RCC 7860 (cell line): ENCODE results near the gene MEAF6.
"Not testable (repeated sequence)": the region's sequence is repeated elsewhere in the genome, so short reads cannot be mapped to it uniquely, and the experiment has no call there.

Experiments
- DNase-seq: peaks from one replicate; pipeline ENCODE4 v3.0.0-alpha.2; 2015; ENCODE audit warnings: low spot score
- FAIRE-seq: peaks from 2 replicates; lab custom pipeline; 2012; peaks lifted over from hg19 to GRCh38; lab: Jason Lieb, UNC

Gene MEAF6

GRCh38 chr1:37532418-37533156 lies 18.0 kb upstream of the MEAF6 start:
- not testable (repeated sequence) for FAIRE-seq, DNase-seq

- DNase-seq: not testable (repeated sequence)
These were observed 15.3 kb upstream of the MEAF6 start for GRCh38 chr1:37529888-37530287.

GRCh38 chr1:37519613-37520012 lies 5.0 kb upstream of the MEAF6 start:
- DNase-seq (no peak), FAIRE-seq (no peak)

More at GRCh38 chr1:37529888-37530287, 15.3 kb upstream of the MEAF6 start:
- FAIRE-seq: not testable (repeated sequence)

GRCh38 chr1:37518929-37519328 lies 4.4 kb upstream of the MEAF6 start:
- FAIRE-seq, DNase-seq: not testable (repeated sequence)

- not testable (repeated sequence) for FAIRE-seq, DNase-seq
These were observed 3.7 kb upstream of the MEAF6 start for GRCh38 chr1:37518241-37518640.

- DNase-seq (no peak), FAIRE-seq (no peak)
These were observed 3.0 kb upstream of the MEAF6 start for GRCh38 chr1:37517569-37517968.

GRCh38 chr1:37515185-37516034 lies 844 bp upstream of the MEAF6 start:
- FAIRE-seq: no peak

GRCh38 chr1:37513795-37514349 lies 694 bp downstream of the MEAF6 start:
- DNase-seq (no peak), FAIRE-seq (no peak)

More at GRCh38 chr1:37515185-37516034, 844 bp upstream of the MEAF6 start:
- no peak for DNase-seq

GRCh38 chr1:37509181-37509580 lies 5.4 kb downstream of the MEAF6 start:
- FAIRE-seq: no peak
- no peak for DNase-seq

GRCh38 chr1:37506740-37507139 lies 7.8 kb downstream of the MEAF6 start:
- FAIRE-seq (no peak), DNase-seq (no peak)

GRCh38 chr1:37502791-37503190 lies 11.8 kb downstream of the MEAF6 start:
- not testable (repeated sequence) for DNase-seq, FAIRE-seq

- DNase-seq (no peak), FAIRE-seq (no peak)
These were observed 12.5 kb downstream of the MEAF6 start for GRCh38 chr1:37502104-37502503.

GRCh38 chr1:37501661-37502060 lies 12.9 kb downstream of the MEAF6 start:
- no peak for DNase-seq
- no peak for FAIRE-seq

GRCh38 chr1:37498872-37499617 lies 15.5 kb downstream of the MEAF6 start:
- FAIRE-seq: peak; percentile 42
- peak; percentile 73 for DNase-seq

- DNase-seq: no peak
- no peak for FAIRE-seq
These were observed 16.7 kb downstream of the MEAF6 start for GRCh38 chr1:37497832-37498231.

GRCh38 chr1:37495875-37496274 lies 18.7 kb downstream of the MEAF6 start:
- FAIRE-seq (no peak), DNase-seq (no peak)

GRCh38 chr1:37493336-37494098 lies 21.0 kb downstream of the MEAF6 start:
- no peak for DNase-seq
- no peak for FAIRE-seq

GRCh38 chr1:37487619-37487984 lies 27.0 kb downstream of the MEAF6 start:
- FAIRE-seq: no peak

GRCh38 chr1:37486680-37487618 lies 27.6 kb downstream of the MEAF6 start:
- FAIRE-seq (peak; percentile 8), DNase-seq (peak; percentile 60)

More at GRCh38 chr1:37487619-37487984, 27.0 kb downstream of the MEAF6 start:
- DNase-seq: no peak
